ENCODE measurements around the gene CADM1.

The CADM1 gene

GRCh38 chr11:115166820-115167219 lies 337.4 kb downstream of the CADM1 start:
- no peak overlapping the region for H3K27ac ChIP-seq (ENCODE audit: low read depth, low read length)

GRCh38 chr11:115164774-115165173 lies 339.4 kb downstream of the CADM1 start:
- Histone ChIP-seq H3K27ac (ENCODE audit: low read depth, low read length) (peak overlapping the region; percentile 84), H3K4me1 (ENCODE audit: control insufficient read depth, insufficient read depth, low read length) (peaks cover 43% of the 10 kb centered on the region), H3K36me3 (ENCODE audit: control insufficient read depth, insufficient read depth, low read length) (no peaks in the 10 kb centered on the region), H3K9me3 (ENCODE audit: control insufficient read depth, insufficient read depth, low read length) (no peaks in the 10 kb centered on the region), H3K9ac (ENCODE audit: low read depth, low read length) (no peak overlapping the region), H3K4me3 (ENCODE audit: low read depth, low read length) (no peak overlapping the region), H3K27me3 (ENCODE audit: control insufficient read depth, insufficient read depth, low read length) (no peaks in the 10 kb centered on the region)

More at GRCh38 chr11:115166820-115167219, 337.4 kb downstream of the CADM1 start:
- H3K9me3 ChIP-seq (ENCODE audit: control insufficient read depth, insufficient read depth, low read length), result no peaks in the 10 kb centered on the region
- H3K4me3 ChIP-seq (ENCODE audit: low read depth, low read length), result no peak overlapping the region
- no peak overlapping the region for H3K9ac ChIP-seq (ENCODE audit: low read depth, low read length)
- H3K4me1 ChIP-seq (ENCODE audit: control insufficient read depth, insufficient read depth, low read length), result peaks cover 45% of the 10 kb centered on the region
- H3K36me3 ChIP-seq (ENCODE audit: control insufficient read depth, insufficient read depth, low read length), result no peaks in the 10 kb centered on the region
- no peaks in the 10 kb centered on the region for H3K27me3 ChIP-seq (ENCODE audit: control insufficient read depth, insufficient read depth, low read length)

- no peaks in the 10 kb centered on the region for H3K9me3 ChIP-seq (ENCODE audit: control insufficient read depth, insufficient read depth, low read length)
- H3K4me3 ChIP-seq (ENCODE audit: low read depth, low read length), result no peak overlapping the region
- H3K36me3 ChIP-seq (ENCODE audit: control insufficient read depth, insufficient read depth, low read length), result no peaks in the 10 kb centered on the region
- H3K4me1 ChIP-seq (ENCODE audit: control insufficient read depth, insufficient read depth, low read length), result peaks cover 37% of the 10 kb centered on the region
- H3K27me3 ChIP-seq (ENCODE audit: control insufficient read depth, insufficient read depth, low read length), result no peaks in the 10 kb centered on the region
- no peak overlapping the region for H3K9ac ChIP-seq (ENCODE audit: low read depth, low read length)
- no peak overlapping the region for H3K27ac ChIP-seq (ENCODE audit: low read depth, low read length)
Measured at GRCh38 chr11:115162919-115163318, 341.3 kb downstream of the CADM1 start.

GRCh38 chr11:115161876-115162275 lies 342.3 kb downstream of the CADM1 start:
- no peaks in the 10 kb centered on the region for H3K9me3 ChIP-seq (ENCODE audit: control insufficient read depth, insufficient read depth, low read length)
- peaks cover 37% of the 10 kb centered on the region for H3K4me1 ChIP-seq (ENCODE audit: control insufficient read depth, insufficient read depth, low read length)
- no peak overlapping the region for H3K27ac ChIP-seq (ENCODE audit: low read depth, low read length)
- H3K9ac ChIP-seq (ENCODE audit: low read depth, low read length), result no peak overlapping the region
- H3K27me3 ChIP-seq (ENCODE audit: control insufficient read depth, insufficient read depth, low read length), result no peaks in the 10 kb centered on the region
- no peak overlapping the region for H3K4me3 ChIP-seq (ENCODE audit: low read depth, low read length)
- no peaks in the 10 kb centered on the region for H3K36me3 ChIP-seq (ENCODE audit: control insufficient read depth, insufficient read depth, low read length)

- Histone ChIP-seq H3K36me3 (ENCODE audit: control insufficient read depth, insufficient read depth, low read length) (no peaks in the 10 kb centered on the region), H3K9ac (ENCODE audit: low read depth, low read length) (no peak overlapping the region), H3K4me1 (ENCODE audit: control insufficient read depth, insufficient read depth, low read length) (peaks cover 17% of the 10 kb centered on the region), H3K4me3 (ENCODE audit: low read depth, low read length) (no peak overlapping the region), H3K9me3 (ENCODE audit: control insufficient read depth, insufficient read depth, low read length) (no peaks in the 10 kb centered on the region), H3K27ac (ENCODE audit: low read depth, low read length) (no peak overlapping the region), H3K27me3 (ENCODE audit: control insufficient read depth, insufficient read depth, low read length) (no peaks in the 10 kb centered on the region)
Measured at GRCh38 chr11:115159207-115159606, 345.0 kb downstream of the CADM1 start.

GRCh38 chr11:115158053-115158452 lies 346.2 kb downstream of the CADM1 start:
- Histone ChIP-seq H3K36me3 (ENCODE audit: control insufficient read depth, insufficient read depth, low read length) (no peaks in the 10 kb centered on the region), H3K27me3 (ENCODE audit: control insufficient read depth, insufficient read depth, low read length) (no peaks in the 10 kb centered on the region), H3K9ac (ENCODE audit: low read depth, low read length) (no peak overlapping the region), H3K4me1 (ENCODE audit: control insufficient read depth, insufficient read depth, low read length) (peaks cover 6% of the 10 kb centered on the region; the same call in 1 of the 2 replicates), H3K4me3 (ENCODE audit: low read depth, low read length) (no peak overlapping the region), H3K9me3 (ENCODE audit: control insufficient read depth, insufficient read depth, low read length) (no peaks in the 10 kb centered on the region), H3K27ac (ENCODE audit: low read depth, low read length) (no peak overlapping the region)

- no peaks in the 10 kb centered on the region for H3K27me3 ChIP-seq (ENCODE audit: control insufficient read depth, insufficient read depth, low read length)
- no peak overlapping the region for H3K9ac ChIP-seq (ENCODE audit: low read depth, low read length)
- H3K4me1 ChIP-seq (ENCODE audit: control insufficient read depth, insufficient read depth, low read length), result peaks cover 6% of the 10 kb centered on the region; the same call in 1 of the 2 replicates
- H3K27ac ChIP-seq (ENCODE audit: low read depth, low read length), result no peak overlapping the region
- no peaks in the 10 kb centered on the region for H3K36me3 ChIP-seq (ENCODE audit: control insufficient read depth, insufficient read depth, low read length)
- H3K9me3 ChIP-seq (ENCODE audit: control insufficient read depth, insufficient read depth, low read length), result no peaks in the 10 kb centered on the region
- no peak overlapping the region for H3K4me3 ChIP-seq (ENCODE audit: low read depth, low read length)
Measured at GRCh38 chr11:115157247-115157646, 347.0 kb downstream of the CADM1 start.

- no peak overlapping the region for H3K27ac ChIP-seq (ENCODE audit: low read depth, low read length)
- no peaks in the 10 kb centered on the region for H3K4me1 ChIP-seq (ENCODE audit: control insufficient read depth, insufficient read depth, low read length)
- H3K9ac ChIP-seq (ENCODE audit: low read depth, low read length), result no peak overlapping the region
- no peak overlapping the region for H3K4me3 ChIP-seq (ENCODE audit: low read depth, low read length)
- H3K9me3 ChIP-seq (ENCODE audit: control insufficient read depth, insufficient read depth, low read length), result no peaks in the 10 kb centered on the region
- no peaks in the 10 kb centered on the region for H3K27me3 ChIP-seq (ENCODE audit: control insufficient read depth, insufficient read depth, low read length)
- H3K36me3 ChIP-seq (ENCODE audit: control insufficient read depth, insufficient read depth, low read length), result no peaks in the 10 kb centered on the region
Measured at GRCh38 chr11:115155978-115156377, 348.2 kb downstream of the CADM1 start.

GRCh38 chr11:115155320-115155719 lies 348.9 kb downstream of the CADM1 start:
- H3K27me3 ChIP-seq (ENCODE audit: control insufficient read depth, insufficient read depth, low read length), result no peaks in the 10 kb centered on the region
- no peaks in the 10 kb centered on the region for H3K9me3 ChIP-seq (ENCODE audit: control insufficient read depth, insufficient read depth, low read length)
- H3K4me3 ChIP-seq (ENCODE audit: low read depth, low read length), result no peak overlapping the region
- no peaks in the 10 kb centered on the region for H3K4me1 ChIP-seq (ENCODE audit: control insufficient read depth, insufficient read depth, low read length)
- H3K36me3 ChIP-seq (ENCODE audit: control insufficient read depth, insufficient read depth, low read length), result no peaks in the 10 kb centered on the region
- no peak overlapping the region for H3K9ac ChIP-seq (ENCODE audit: low read depth, low read length)
- no peak overlapping the region for H3K27ac ChIP-seq (ENCODE audit: low read depth, low read length)

GRCh38 chr11:115154355-115154736 lies 349.9 kb downstream of the CADM1 start:
- Histone ChIP-seq H3K27me3 (ENCODE audit: control insufficient read depth, insufficient read depth, low read length) (no peaks in the 10 kb centered on the region), H3K4me1 (ENCODE audit: control insufficient read depth, insufficient read depth, low read length) (no peaks in the 10 kb centered on the region), H3K36me3 (ENCODE audit: control insufficient read depth, insufficient read depth, low read length) (no peaks in the 10 kb centered on the region), H3K9me3 (ENCODE audit: control insufficient read depth, insufficient read depth, low read length) (no peaks in the 10 kb centered on the region), H3K9ac (ENCODE audit: low read depth, low read length) (no peak overlapping the region), H3K4me3 (ENCODE audit: low read depth, low read length) (no peak overlapping the region), H3K27ac (ENCODE audit: low read depth, low read length) (no peak overlapping the region)

- Histone ChIP-seq H3K9ac (ENCODE audit: low read depth, low read length) (no peak overlapping the region), H3K9me3 (ENCODE audit: control insufficient read depth, insufficient read depth, low read length) (no peaks in the 10 kb centered on the region), H3K27ac (ENCODE audit: low read depth, low read length) (no peak overlapping the region)
Measured at GRCh38 chr11:115153731-115154354, 350.4 kb downstream of the CADM1 start.

More at GRCh38 chr11:115153731-115154354, 350.4 kb downstream of the CADM1 start:
- Histone ChIP-seq H3K4me3 (ENCODE audit: low read depth, low read length) (no peak overlapping the region), H3K4me1 (ENCODE audit: control insufficient read depth, insufficient read depth, low read length) (no peaks in the 10 kb centered on the region), H3K36me3 (ENCODE audit: control insufficient read depth, insufficient read depth, low read length) (no peaks in the 10 kb centered on the region), H3K27me3 (ENCODE audit: control insufficient read depth, insufficient read depth, low read length) (no peaks in the 10 kb centered on the region)
